Esophagus muscularis mucosa (tissue), 4 donors: ENCODE measurements around the gene KLHL30.
"Not testable (repeated sequence)": the region's sequence is repeated elsewhere in the genome, so short reads cannot be mapped to it uniquely, and the experiment has no call there.

Experiments used
- CTCF ChIP-seq, 3 experiments: fragments of 200-600 bp in 2 of 3; fragments of 450-650 bp in 1 of 3; sonication (generic) in 2 of 3; IDR thresholded peaks; one replicate each; pipeline ENCODE4 v1.5.1; 2017 to 2019; ENCODE audit warnings: antibody characterized with exemption in 3 of 3, mild to moderate bottlenecking in 2 of 3, moderate library complexity in 1 of 3
- EP300 ChIP-seq: sonication (generic); formaldehyde crosslinking; IDR thresholded peaks from one replicate; pipeline ENCODE4 v1.6.1; 2017; ENCODE audit warnings: antibody characterized with exemption
- POLR2A ChIP-seq: fragments of 450-650 bp; IDR thresholded peaks from one replicate; pipeline ENCODE4 v1.6.1; 2017; ENCODE audit warnings: antibody characterized with exemption, moderate library complexity, mild to moderate bottlenecking, low read depth
- POLR2AphosphoS5 ChIP-seq, 2 donors: sonication (generic); formaldehyde crosslinking; IDR thresholded peaks; one replicate each; pipeline ENCODE4 v1.6.1; 2017; ENCODE audit warnings: antibody characterized with exemption in 2 of 2

GRCh38 chr2:238115709-238116108 is 22.8 kb upstream of the KLHL30 start:
- TF ChIP-seq CTCF (IDR thresholded peaks at IDR 0.05); EP300; POLR2A; POLR2AphosphoS5 (IDR thresholded peaks at IDR 0.05): not testable (repeated sequence)
